Upper lobe of left lung (tissue), 6 donors: ENCODE measurements around the gene TNFSF11. TPM values are rescaled to one million over a fixed set of nuclear protein-coding genes. Genes with fewer than 3 reads are reported as not detected.

Experiments
- ATAC-seq, 2 donors: fragments of 200-7000 bp; cut with Tn5 transposase; one replicate each; pipeline ENCODE4 v1.9.1; 2022; ENCODE audit warnings: mild to moderate bottlenecking in 2 of 2, moderate library complexity in 2 of 2; ENCODE audit not compliant: low FRiP score in 2 of 2
- DNase-seq, 2 donors: peaks; one replicate each; pipeline ENCODE4 v3.0.0-alpha.2; 2019 to 2020
- H3K27ac ChIP-seq, 4 donors: fragments of 200-600 bp; sonication (generic); one replicate each; pipeline ENCODE4 v1.5.1; 2016 to 2019
- H3K27me3 ChIP-seq, 4 donors: fragments of 200-600 bp; sonication (generic); one replicate each; pipeline ENCODE4 v1.5.1; 2017 to 2019
- H3K36me3 ChIP-seq, 4 donors: fragments of 200-600 bp; sonication (generic); one replicate each; pipeline ENCODE4 v1.5.1; 2016 to 2019
- H3K4me1 ChIP-seq, 4 donors: fragments of 200-600 bp; sonication (generic); one replicate each; pipeline ENCODE4 v1.5.1; 2018 to 2019
- H3K4me3 ChIP-seq, 4 donors: fragments of 200-600 bp; sonication (generic); one replicate each; pipeline ENCODE4 v1.5.1; 2017 to 2019; ENCODE audit warnings: mild to moderate bottlenecking in 2 of 4, moderate library complexity in 1 of 4
- H3K9me3 ChIP-seq, 4 donors: fragments of 200-600 bp; sonication (generic); one replicate each; pipeline ENCODE4 v1.5.1; 2018 to 2019
- EP300 ChIP-seq, 4 donors: sonication (generic); formaldehyde crosslinking; IDR thresholded peaks; one replicate each; pipeline ENCODE4 v1.5.1; 2017; ENCODE audit warnings: antibody characterized with exemption in 4 of 4, control low read depth in 2 of 4
- POLR2A ChIP-seq, 4 donors: fragments of 450-650 bp; IDR thresholded peaks; one replicate each; pipeline ENCODE4 v1.5.1; 2016 to 2017; ENCODE audit warnings: antibody characterized with exemption in 4 of 4, mild to moderate bottlenecking in 2 of 4
- POLR2AphosphoS5 ChIP-seq, 2 donors: sonication (generic); formaldehyde crosslinking; IDR thresholded peaks; one replicate each; pipeline ENCODE4 v1.5.1; 2017; ENCODE audit warnings: antibody characterized with exemption in 2 of 2
- WGBS, 2 donors: methylation state at CpG; one replicate each; pipeline ENCODE4 v1.1.5; 2017 to 2018; 5-methylcytosine and 5-hydroxymethylcytosine counted together
- total RNA-seq, 6 donors: library from RNA; depleted of rRNA in 4 of 6; stranded (reverse); fragments of >200 nt in 4 of 6; gene quantifications; one replicate each; pipeline versions ENCODE4 v1.1.0 to v1.2.1, GENCODE V29; 2016 to 2021
- TF ChIP-seq, protein P1 (sequence below), 6 experiments: fragments of 450-650 bp in 4 of 6; fragments of 200-600 bp in 2 of 6; sonication (generic) in 2 of 6; IDR thresholded peaks; one replicate each; pipeline ENCODE4 v1.5.1; 2016 to 2019; ENCODE audit warnings: antibody characterized with exemption in 6 of 6
- donor health status: DM: no; HTN: no; CAD: no; lungs with moderate emphysema.
- donor health status: DM: no; HTN: yes; CAD: no; lungs with severe emphysema.

Gene TNFSF11
- total RNA-seq, 6 donors from 2014 or later: not detected

DNA sequence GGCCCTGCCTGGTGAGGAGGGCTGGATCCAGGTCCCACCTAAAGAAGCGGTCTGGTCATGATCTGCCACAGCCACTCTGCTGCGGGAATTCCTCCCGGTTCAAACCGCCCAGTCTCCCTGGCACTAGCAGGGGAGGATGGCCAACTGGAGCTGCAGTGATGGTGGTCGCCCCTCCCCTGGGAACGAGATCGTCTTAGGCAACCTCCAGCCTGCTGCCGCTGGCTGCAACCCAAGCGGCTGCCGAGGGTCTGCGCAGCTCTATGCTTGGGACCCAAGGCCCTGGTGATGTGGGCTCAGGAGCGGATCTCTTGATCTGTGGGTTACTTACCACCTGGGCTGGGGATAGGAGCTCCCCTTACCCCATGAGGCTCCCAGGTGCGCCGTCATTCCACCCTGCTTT is 69.1 kb downstream of the TNFSF11 start:
- TF ChIP-seq, protein P1, sequence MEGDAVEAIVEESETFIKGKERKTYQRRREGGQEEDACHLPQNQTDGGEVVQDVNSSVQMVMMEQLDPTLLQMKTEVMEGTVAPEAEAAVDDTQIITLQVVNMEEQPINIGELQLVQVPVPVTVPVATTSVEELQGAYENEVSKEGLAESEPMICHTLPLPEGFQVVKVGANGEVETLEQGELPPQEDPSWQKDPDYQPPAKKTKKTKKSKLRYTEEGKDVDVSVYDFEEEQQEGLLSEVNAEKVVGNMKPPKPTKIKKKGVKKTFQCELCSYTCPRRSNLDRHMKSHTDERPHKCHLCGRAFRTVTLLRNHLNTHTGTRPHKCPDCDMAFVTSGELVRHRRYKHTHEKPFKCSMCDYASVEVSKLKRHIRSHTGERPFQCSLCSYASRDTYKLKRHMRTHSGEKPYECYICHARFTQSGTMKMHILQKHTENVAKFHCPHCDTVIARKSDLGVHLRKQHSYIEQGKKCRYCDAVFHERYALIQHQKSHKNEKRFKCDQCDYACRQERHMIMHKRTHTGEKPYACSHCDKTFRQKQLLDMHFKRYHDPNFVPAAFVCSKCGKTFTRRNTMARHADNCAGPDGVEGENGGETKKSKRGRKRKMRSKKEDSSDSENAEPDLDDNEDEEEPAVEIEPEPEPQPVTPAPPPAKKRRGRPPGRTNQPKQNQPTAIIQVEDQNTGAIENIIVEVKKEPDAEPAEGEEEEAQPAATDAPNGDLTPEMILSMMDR (IDR thresholded peaks at IDR 0.05): no peak
- TF ChIP-seq EP300 (IDR thresholded peaks at IDR 0.05): no peak
- no peak for TF ChIP-seq POLR2A (IDR thresholded peaks at IDR 0.05)
- no peak for TF ChIP-seq POLR2AphosphoS5 (IDR thresholded peaks at IDR 0.05)
- no peaks in the 10 kb centered on the region for H3K27me3 ChIP-seq
- no peak for ATAC-seq
- no peaks in the 10 kb centered on the region for H3K4me1 ChIP-seq
- no peaks in the 10 kb centered on the region for H3K9me3 ChIP-seq
- H3K4me3 ChIP-seq: no peak overlapping the region
- no peak overlapping the region for H3K27ac ChIP-seq
- no peaks in the 10 kb centered on the region for H3K36me3 ChIP-seq
- 93 to 95% methylated on average over 14 of the region's 14 CpGs for WGBS, 2 donors
- peak in 1 of 2 donors; percentile 32 for DNase-seq

DNA sequence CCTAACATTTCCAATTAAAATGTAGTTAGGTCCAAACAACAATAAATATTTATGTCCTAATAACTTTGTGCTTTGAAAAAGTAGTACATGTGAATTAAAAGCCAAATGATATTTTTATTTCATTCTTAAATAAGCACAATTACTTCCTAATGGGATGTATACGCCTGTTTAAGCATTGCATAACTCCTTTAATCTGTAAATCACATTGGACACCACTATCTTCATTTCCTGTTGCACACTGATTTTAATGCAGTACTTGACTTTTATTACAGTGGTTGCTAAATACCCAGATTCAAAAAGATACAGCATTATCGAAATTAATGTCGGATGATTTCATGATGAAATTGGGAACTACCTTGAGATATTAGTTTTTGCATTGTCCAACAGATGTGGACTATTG is 70.9 kb downstream of the TNFSF11 start:
- ATAC-seq (no peak), DNase-seq (no peak)
- TF ChIP-seq, protein P1 (IDR thresholded peaks at IDR 0.05): no peak
- no peak for TF ChIP-seq POLR2A (IDR thresholded peaks at IDR 0.05)
- no peak for TF ChIP-seq EP300 (IDR thresholded peaks at IDR 0.05)
- TF ChIP-seq POLR2AphosphoS5 (IDR thresholded peaks at IDR 0.05): no peak
- Histone ChIP-seq H3K36me3 (no peaks in the 10 kb centered on the region), H3K9me3 (no peaks in the 10 kb centered on the region), H3K27ac (no peak overlapping the region), H3K4me3 (no peak overlapping the region), H3K27me3 (no peaks in the 10 kb centered on the region), H3K4me1 (no peaks in the 10 kb centered on the region)
- WGBS, 2 donors: 84 to 86% methylated on average over 3 of the region's 3 CpGs

DNA sequence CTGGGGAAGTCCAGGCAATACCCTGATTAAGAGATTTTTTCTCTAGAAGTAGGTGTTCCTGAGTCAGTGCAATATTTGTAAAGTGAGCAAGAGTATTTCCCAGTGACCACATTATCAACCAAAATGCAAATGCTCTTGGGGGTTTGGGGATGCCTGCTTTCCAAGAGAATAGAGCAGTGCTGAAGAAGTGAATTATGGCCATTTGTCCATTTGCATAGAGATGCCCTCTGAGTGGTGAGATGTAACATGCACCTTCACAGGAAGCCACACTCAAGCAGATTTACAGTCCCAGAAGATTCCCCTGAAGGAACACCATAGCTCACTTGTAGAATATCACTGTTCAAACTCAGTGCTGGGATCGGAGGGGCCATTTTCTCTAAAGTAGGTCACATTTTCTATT is 71.8 kb downstream of the TNFSF11 start:
- ATAC-seq (no peak), DNase-seq (no peak)
- TF ChIP-seq EP300 (IDR thresholded peaks at IDR 0.05) (no peak), POLR2A (IDR thresholded peaks at IDR 0.05) (no peak), POLR2AphosphoS5 (IDR thresholded peaks at IDR 0.05) (no peak)
- TF ChIP-seq, protein P1 (IDR thresholded peaks at IDR 0.05): no peak
- Histone ChIP-seq H3K4me3 (no peak overlapping the region), H3K36me3 (no peaks in the 10 kb centered on the region), H3K27me3 (no peaks in the 10 kb centered on the region), H3K4me1 (no peaks in the 10 kb centered on the region), H3K27ac (no peak overlapping the region), H3K9me3 (no peaks in the 10 kb centered on the region)
- WGBS, 2 donors: 91 to 94% methylated on average over 1 of the region's 1 CpG

DNA sequence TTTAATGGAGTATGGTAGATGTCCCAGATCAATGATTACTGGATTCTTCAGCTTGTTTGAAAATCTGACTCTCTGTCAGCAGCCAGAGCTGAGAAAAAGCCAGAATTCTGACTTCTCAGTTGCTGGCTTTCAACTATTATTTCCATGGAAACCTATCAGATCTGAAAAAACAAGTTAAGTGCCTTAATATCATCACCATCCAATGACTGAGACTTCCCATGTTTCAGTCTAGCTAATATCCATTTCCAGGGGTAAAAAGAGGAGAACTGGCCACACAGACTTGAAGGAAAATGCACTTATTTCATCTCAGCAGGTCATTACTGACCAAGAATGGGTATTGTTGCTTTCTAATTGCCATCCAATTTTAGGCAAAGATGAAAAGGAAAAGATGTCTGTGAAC is 75.2 kb downstream of the TNFSF11 start:
- DNase-seq: no peak
- no peak overlapping the region for H3K4me3 ChIP-seq
- H3K9me3 ChIP-seq: no peaks in the 10 kb centered on the region
- H3K27ac ChIP-seq: no peak overlapping the region
- no peaks in the 10 kb centered on the region for H3K27me3 ChIP-seq
- TF ChIP-seq, protein P1 (IDR thresholded peaks at IDR 0.05): no peak
- no peak for TF ChIP-seq EP300 (IDR thresholded peaks at IDR 0.05)
- no peak for TF ChIP-seq POLR2AphosphoS5 (IDR thresholded peaks at IDR 0.05)
- TF ChIP-seq POLR2A (IDR thresholded peaks at IDR 0.05): no peak
- no peaks in the 10 kb centered on the region for H3K4me1 ChIP-seq
- ATAC-seq: no peak
- no peaks in the 10 kb centered on the region for H3K36me3 ChIP-seq

DNA sequence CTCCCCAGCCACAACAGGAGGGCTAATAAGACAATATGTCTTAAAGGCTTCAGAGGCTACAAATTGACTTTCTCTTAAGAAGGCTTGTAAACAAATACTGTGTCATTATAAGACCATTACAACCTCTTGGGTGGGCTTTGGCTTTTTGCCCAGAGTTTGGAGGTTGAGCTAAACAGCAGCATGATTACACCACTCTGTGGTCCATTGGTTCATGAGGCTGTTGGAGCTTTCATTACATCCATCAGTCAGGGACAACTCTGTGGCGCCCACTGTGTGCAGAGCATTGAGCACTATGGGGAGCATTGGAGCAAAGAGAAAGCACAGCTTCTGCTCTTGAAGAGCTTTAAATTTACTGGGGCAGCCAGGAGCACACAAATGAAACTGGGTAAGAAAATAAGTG is 75.9 kb downstream of the TNFSF11 start:
- DNase-seq (no peak), ATAC-seq (no peak)
- WGBS, 2 donors: 80 to 100% methylated on average over 1 of the region's 1 CpG
- Histone ChIP-seq H3K27ac (no peak overlapping the region), H3K4me3 (no peak overlapping the region), H3K4me1 (no peaks in the 10 kb centered on the region), H3K27me3 (no peaks in the 10 kb centered on the region), H3K9me3 (no peaks in the 10 kb centered on the region), H3K36me3 (no peaks in the 10 kb centered on the region)
- TF ChIP-seq, protein P1 (IDR thresholded peaks at IDR 0.05): no peak
- no peak for TF ChIP-seq POLR2AphosphoS5 (IDR thresholded peaks at IDR 0.05)
- no peak for TF ChIP-seq EP300 (IDR thresholded peaks at IDR 0.05)
- no peak for TF ChIP-seq POLR2A (IDR thresholded peaks at IDR 0.05)
